ENCODE data around the gene NRG3.

- TF ChIP-seq POLR2AphosphoS5 (IDR thresholded peaks at IDR 0.05; ENCODE audit: borderline replicate concordance, low read depth, low read length) (no peak), EZH2 (IDR thresholded peaks at IDR 0.05) (no peak)
Observed at GRCh38 chr10:82888809-82889455, 1013.9 kb downstream of the NRG3 start.

Measured in SK-N-MC (cell line).